Panc1 (cell line): ENCODE results near the gene RPA3. TPM values are rescaled to one million over a fixed set of nuclear protein-coding genes. Genes with fewer than 3 reads are reported as not detected.

Source experiments
- ATAC-seq: fragments of 200-7000 bp; cut with Tn5 transposase; 2 replicates; pipeline ENCODE4 v1.9.1; 2020; ENCODE audit warnings: mild to moderate bottlenecking, moderate library complexity
- BruUV-seq: library from RNA; stranded (reverse); fragments of 400-500 nt; replicated peaks from 2 replicates; lab custom pipeline; 2021; lab: Mats Ljungman, UMichigan
- CTCF ChIA-PET: fragments of 300-600 bp; sonication (Branson Sonifier 250); formaldehyde crosslinking; loops from one replicate; lab custom pipeline; 2022; ENCODE audit warnings: antibody characterized with exemption; lab: Charles Lee
- POLR2A ChIA-PET: fragments of 300-600 bp; sonication (Branson Sonifier 250); formaldehyde crosslinking; loops from one replicate; lab custom pipeline; 2022; ENCODE audit warnings: antibody characterized with exemption; lab: Charles Lee
- DNase-seq: peaks from one replicate; pipeline ENCODE4 v3.0.0-alpha.2; 2010; ENCODE audit warnings: low read depth, low spot score
- H3K27ac ChIP-seq: 2 replicates; pipeline ENCODE4 v1.5.1; 2011; ENCODE audit warnings: mild to moderate bottlenecking, low read length, inconsistent platforms
- H3K27me3 ChIP-seq: fragments of 200-500 bp; sonication (Bioruptor generic); 2 replicates; pipeline ENCODE4 v1.6.0; 2014; ENCODE audit warnings: low read length, inconsistent platforms; ENCODE audit not compliant: control insufficient read depth, insufficient read depth
- H3K36me3 ChIP-seq: fragments of 200-500 bp; sonication (Bioruptor generic); 2 replicates; pipeline ENCODE4 v1.5.1; 2014; ENCODE audit warnings: inconsistent platforms, mild to moderate bottlenecking, low read length, moderate library complexity; ENCODE audit not compliant: control insufficient read depth, insufficient read depth
- H3K4me1 ChIP-seq: 2 replicates; pipeline ENCODE4 v1.5.1; 2011; ENCODE audit warnings: inconsistent platforms, mild to moderate bottlenecking, low read length, moderate library complexity; ENCODE audit not compliant: control insufficient read depth, insufficient read depth
- H3K4me3 ChIP-seq, 2 experiments: 2 replicates each; pipeline ENCODE4 v1.5.1; 2011 to 2012; ENCODE audit warnings: low read depth in 2 of 2, low read length in 2 of 2, mild to moderate bottlenecking in 2 of 2, inconsistent platforms in 1 of 2, moderate library complexity in 1 of 2
- H3K9me3 ChIP-seq: fragments of 200-500 bp; sonication (Bioruptor generic); 2 replicates; pipeline ENCODE4 v1.5.1; 2014; ENCODE audit warnings: low read depth, mild to moderate bottlenecking, inconsistent platforms, low read length, moderate library complexity; ENCODE audit not compliant: control insufficient read depth, insufficient read depth
- CTCF ChIP-seq: fragments of 450-650 bp; IDR thresholded peaks from 2 replicates; pipeline ENCODE4 v1.5.1; 2017; ENCODE audit warnings: mild to moderate bottlenecking
- POLR2AphosphoS5 ChIP-seq: IDR thresholded peaks from 2 replicates; pipeline ENCODE4 v1.6.1; 2012; ENCODE audit warnings: mild to moderate bottlenecking, low read depth, low read length, moderate library complexity
- SIN3A ChIP-seq: IDR thresholded peaks from 2 replicates; pipeline ENCODE4 v1.6.1; 2012; ENCODE audit warnings: low read depth, mild to moderate bottlenecking, low read length, moderate library complexity, borderline replicate concordance; ENCODE audit not compliant: insufficient read depth
- TCF7L2 ChIP-seq: IDR thresholded peaks from 2 replicates; pipeline ENCODE4 v1.6.1; 2011; ENCODE audit warnings: mild to moderate bottlenecking, low read depth, low read length, inconsistent platforms
- in situ Hi-C: cut with HindIII; loops from 2 replicates; pipeline ENCODE4 v1.10.0; 2016; ENCODE audit warnings: low sequenced_read_pairs, low pct_unique_long_range_greater_than_20kb
- intact Hi-C: fragments of 100-400 bp; cut with micrococcal nuclease; formaldehyde crosslinking; loops from one replicate; pipeline ENCODE4 v1.10.0; 2022; ENCODE audit not compliant: unreplicated experiment
- total RNA-seq: library from RNA; stranded (reverse); gene quantifications from one replicate; pipeline ENCODE4 v1.2.1, GENCODE V29; 2021; ENCODE audit not compliant: unreplicated experiment

Gene RPA3
- total RNA-seq, 1 experiment from 2014 or later = 93.5 TPM

- ChIA-PET POLR2A (no interaction called here), CTCF (no interaction called here)
- BruUV-seq = no TSS peak
- DNase-seq = no peak
- in situ Hi-C loops (no loop called here), intact Hi-C loops (no loop called here)
- Histone ChIP-seq H3K27ac (no peak overlapping the region), H3K36me3 (no peaks in the 10 kb centered on the region), H3K4me1 (peaks cover 6% of the 10 kb centered on the region; the same call in 1 of the 2 replicates), H3K27me3 (no peaks in the 10 kb centered on the region), H3K4me3 (no peak overlapping the region), H3K9me3 (no peaks in the 10 kb centered on the region)
- no peak for ATAC-seq
- TF ChIP-seq POLR2AphosphoS5 = no peak
- no peak for TF ChIP-seq CTCF
- TF ChIP-seq SIN3A = no peak
These were observed 16.9 kb downstream of the RPA3 start for GRCh38 chr7:7701527-7701926.

GRCh38 chr7:7699970-7700369 is 18.4 kb downstream of the RPA3 start:
- intact Hi-C loops (no loop called here), in situ Hi-C loops (no loop called here)
- Histone ChIP-seq H3K27me3 (no peaks in the 10 kb centered on the region), H3K27ac (no peak overlapping the region), H3K4me3 (no peak overlapping the region), H3K4me1 (peaks cover 12% of the 10 kb centered on the region; the same call in 1 of the 2 replicates), H3K9me3 (no peaks in the 10 kb centered on the region), H3K36me3 (no peaks in the 10 kb centered on the region)
- DNase-seq (no peak), ATAC-seq (no peak)
- no TSS peak for BruUV-seq
- ChIA-PET CTCF (no interaction called here), POLR2A (no interaction called here)
- no peak for TF ChIP-seq POLR2AphosphoS5

GRCh38 chr7:7699380-7699779 is 19.0 kb downstream of the RPA3 start:
- no peak overlapping the region for H3K4me3 ChIP-seq
- no TSS peak for BruUV-seq
- TF ChIP-seq TCF7L2 = no peak
- TF ChIP-seq POLR2AphosphoS5 = no peak
- no peak for TF ChIP-seq SIN3A
- no peak for TF ChIP-seq CTCF
- CTCF ChIA-PET = interaction anchor here (0.6 kb wide), 1 partner anchor 253 kb away, joined by 4 read pairs; no protein-coding TSS in a partner anchor
- ATAC-seq (no peak), DNase-seq (no peak)
- in situ Hi-C loops = no loop called here
- no peaks in the 10 kb centered on the region for H3K27me3 ChIP-seq
- peaks cover 12% of the 10 kb centered on the region; the same call in 1 of the 2 replicates for H3K4me1 ChIP-seq
- POLR2A ChIA-PET = no interaction called here
- no peak overlapping the region for H3K27ac ChIP-seq
- no peaks in the 10 kb centered on the region for H3K36me3 ChIP-seq
- H3K9me3 ChIP-seq = no peaks in the 10 kb centered on the region
- intact Hi-C loops = no loop called here
